ENCODE data around the gene GDAP2. TPM values are rescaled to one million over a fixed set of nuclear protein-coding genes. Genes with fewer than 3 reads are reported as not detected.

Gene GDAP2
- total and polyA plus RNA-seq, 2 of the 4 experiments (the other 2 are of a cell fraction) = 5.4 to 27.1 TPM

DNA sequence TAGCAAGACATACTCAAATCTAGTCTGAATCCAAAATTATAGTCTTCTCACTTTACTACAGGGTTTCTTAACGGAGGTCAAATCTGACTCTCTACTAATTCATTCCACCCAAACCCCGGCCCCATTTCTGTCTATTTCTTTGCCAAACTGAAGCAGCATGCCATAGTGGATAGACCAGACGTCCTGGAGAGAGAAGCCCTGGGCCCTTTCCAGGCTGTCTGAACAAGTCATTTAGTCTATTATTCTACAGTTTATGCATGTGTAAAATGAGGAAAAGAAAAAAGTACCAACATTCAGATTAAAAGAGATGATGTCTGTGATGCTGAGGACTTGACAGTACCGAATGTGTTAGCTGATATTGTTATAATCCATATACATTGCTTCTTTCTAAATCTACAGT, 95.0 kb downstream of the GDAP2 start:
- Histone ChIP-seq H2AK9ac (replicated peaks; ENCODE audit: low read depth, low read length, poor library complexity) (no peak overlapping the region), H4K8ac (ENCODE audit: low read depth in 2 of 2, low read length in 2 of 2) (no peak overlapping the region), H3K23ac (ENCODE audit: low read depth, low read length) (no peak overlapping the region), H3K9me3 (ENCODE audit: control insufficient read depth, insufficient read depth, low read length) (peaks cover 2% of the 10 kb centered on the region; the same call in 1 of the 2 replicates), H2BK15ac (ENCODE audit: low read depth, low read length) (peak overlapping the region; percentile 96; the same call in 1 of the 3 replicates), H3K14ac (replicated peaks; ENCODE audit: low read depth, low read length) (no peak overlapping the region), H2AFZ (replicated peaks; ENCODE audit: low read length, poor library complexity) (no peak overlapping the region), H4K5ac (ENCODE audit: low read depth, low read length) (no peak overlapping the region), H4K20me1 (ENCODE audit: insufficient read depth, low read length) (no peaks in the 10 kb centered on the region), H3K9ac (ENCODE audit: low read depth, low read length) (no peak overlapping the region), H3K27me3 (ENCODE audit: control insufficient read depth, insufficient read depth, low read length) (no peaks in the 10 kb centered on the region), H3K4ac (ENCODE audit: low read depth, low read length) (peak overlapping the region; percentile 76; the same call in 1 of the 2 replicates), H3K36me3 (ENCODE audit: control insufficient read depth, insufficient read depth, low read length) (no peaks in the 10 kb centered on the region), H4K91ac (ENCODE audit: insufficient read depth, low read depth, low read length) (peak overlapping the region; percentile 16; the same call in 1 of the 2 replicates), H3K18ac (ENCODE audit: low read depth, low read length) (no peak overlapping the region), H3K56ac (ENCODE audit: extremely low read depth, insufficient read depth, low read length) (no peak overlapping the region), H3K4me3 (ENCODE audit: insufficient read depth, low read depth, low read length) (no peak overlapping the region), H2AK5ac (ENCODE audit: low read depth, low read length) (0 out of 2 replicates have a peak overlapping the region, but pooled peaks have one; percentile 60), H2BK120ac (ENCODE audit: low read depth, low read length) (peak overlapping the region; percentile 93; the same call in 1 of the 2 replicates), H3K9me1 (ENCODE audit: insufficient read depth, low read length) (no peaks in the 10 kb centered on the region), H3K4me1 (ENCODE audit: control insufficient read depth, insufficient read depth, low read length) (peaks cover 2% of the 10 kb centered on the region; the same call in 1 of the 2 replicates), H2BK20ac (ENCODE audit: low read depth, low read length) (0 out of 2 replicates have a peak overlapping the region, but pooled peaks have one; percentile 1), H3K79me1 (ENCODE audit: low read depth in 1 of 2, low read length in 2 of 2) (peaks cover 0 to 9% of the 10 kb centered on the region in 2 experiments; a peak in 2 of 4 replicates), H2BK5ac (ENCODE audit: low read depth, low read length, poor library complexity, severe bottlenecking) (no peak overlapping the region), H3K4me2 (ENCODE audit: low read depth, low read length) (no peak overlapping the region), H3K27ac (ENCODE audit: insufficient read depth, low read length) (no peak overlapping the region)
- TF ChIP-seq, protein P1, sequence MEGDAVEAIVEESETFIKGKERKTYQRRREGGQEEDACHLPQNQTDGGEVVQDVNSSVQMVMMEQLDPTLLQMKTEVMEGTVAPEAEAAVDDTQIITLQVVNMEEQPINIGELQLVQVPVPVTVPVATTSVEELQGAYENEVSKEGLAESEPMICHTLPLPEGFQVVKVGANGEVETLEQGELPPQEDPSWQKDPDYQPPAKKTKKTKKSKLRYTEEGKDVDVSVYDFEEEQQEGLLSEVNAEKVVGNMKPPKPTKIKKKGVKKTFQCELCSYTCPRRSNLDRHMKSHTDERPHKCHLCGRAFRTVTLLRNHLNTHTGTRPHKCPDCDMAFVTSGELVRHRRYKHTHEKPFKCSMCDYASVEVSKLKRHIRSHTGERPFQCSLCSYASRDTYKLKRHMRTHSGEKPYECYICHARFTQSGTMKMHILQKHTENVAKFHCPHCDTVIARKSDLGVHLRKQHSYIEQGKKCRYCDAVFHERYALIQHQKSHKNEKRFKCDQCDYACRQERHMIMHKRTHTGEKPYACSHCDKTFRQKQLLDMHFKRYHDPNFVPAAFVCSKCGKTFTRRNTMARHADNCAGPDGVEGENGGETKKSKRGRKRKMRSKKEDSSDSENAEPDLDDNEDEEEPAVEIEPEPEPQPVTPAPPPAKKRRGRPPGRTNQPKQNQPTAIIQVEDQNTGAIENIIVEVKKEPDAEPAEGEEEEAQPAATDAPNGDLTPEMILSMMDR (conservative IDR thresholded peaks at IDR 0.05; ENCODE audit: low read depth, low read length) = no peak
- TF ChIP-seq MXI1 (IDR thresholded peaks at IDR 0.05; ENCODE audit: borderline replicate concordance, low read depth, low read length) (no peak), MAFK (IDR thresholded peaks at IDR 0.05; ENCODE audit: low read depth, low read length) (no peak), CEBPB (IDR thresholded peaks at IDR 0.05; ENCODE audit: low read depth, low read length) (no peak), POLR2A (IDR thresholded peaks at IDR 0.05; ENCODE audit: low read depth, low read length) (no peak), CHD1 (IDR thresholded peaks at IDR 0.05; ENCODE audit: low read depth, low read length) (no peak), RAD21 (IDR thresholded peaks at IDR 0.05; ENCODE audit: low read length) (no peak), RCOR1 (IDR thresholded peaks at IDR 0.05; ENCODE audit: insufficient replicate concordance, low read length) (no peak), NFE2L2 (IDR thresholded peaks at IDR 0.05; ENCODE audit: low read depth, low read length) (no peak), SMC3 (IDR thresholded peaks at IDR 0.05; ENCODE audit: low read depth, low read length) (no peak), FOS (IDR thresholded peaks at IDR 0.05; ENCODE audit: low read depth, low read length) (no peak), MAZ (IDR thresholded peaks at IDR 0.05; ENCODE audit: borderline replicate concordance, low read depth, low read length) (no peak)
- TF ChIP-seq, protein P2, sequence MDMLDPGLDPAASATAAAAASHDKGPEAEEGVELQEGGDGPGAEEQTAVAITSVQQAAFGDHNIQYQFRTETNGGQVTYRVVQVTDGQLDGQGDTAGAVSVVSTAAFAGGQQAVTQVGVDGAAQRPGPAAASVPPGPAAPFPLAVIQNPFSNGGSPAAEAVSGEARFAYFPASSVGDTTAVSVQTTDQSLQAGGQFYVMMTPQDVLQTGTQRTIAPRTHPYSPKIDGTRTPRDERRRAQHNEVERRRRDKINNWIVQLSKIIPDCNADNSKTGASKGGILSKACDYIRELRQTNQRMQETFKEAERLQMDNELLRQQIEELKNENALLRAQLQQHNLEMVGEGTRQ (IDR thresholded peaks at IDR 0.05; ENCODE audit: low read depth, low read length) = no peak
- intact Hi-C loops (cut with micrococcal nuclease) (no loop called here), dilution Hi-C loops (cut with HindIII; ENCODE audit: low sequenced_read_pairs, unreplicated experiment) (no loop called here), in situ Hi-C loops (cut with MboI; ENCODE audit: low sequenced_read_pairs) (no loop called here)
- ChIA-PET POLR2A (ENCODE audit: unreplicated experiment) (no interaction called here), CTCF (interaction anchor here (0.6 to 2.0 kb wide), 3 partner anchors 9 to 140 kb away, joined by 3 to 7 read pairs (median 3); no protein-coding TSS in a partner anchor)
- no CpG with 5 or more reads among the region's 4 CpGs for WGBS, 2 experiments (ENCODE audit: extremely low coverage in 2 of 2, insufficient read length in 1 of 2)
- DNase-seq (no peak), ATAC-seq (ENCODE audit: low read depth) (no peak)
- no TSS peak for BruUV-seq (replicated peaks)
